Ovary (tissue), 3 donors: ENCODE measurements around the gene RMDN3.

ENCODE experiments used
- POLR2A ChIP-seq: fragments of 450-650 bp; IDR thresholded peaks from one replicate; pipeline ENCODE4 v1.6.1; 2017; ENCODE audit warnings: antibody characterized with exemption, mild to moderate bottlenecking, moderate library complexity
- TF ChIP-seq, protein P1 (sequence below), 3 donors: fragments of 450-650 bp in 2 of 3; fragments of 200-600 bp in 1 of 3; IDR thresholded peaks; one replicate each; pipeline versions ENCODE4 v1.5.1 to v1.8.0; 2016 to 2022; ENCODE audit warnings: antibody characterized with exemption in 3 of 3, mild to moderate bottlenecking in 1 of 3
- donor health status: DM: no; HTN: no; CAD: no.

DNA sequence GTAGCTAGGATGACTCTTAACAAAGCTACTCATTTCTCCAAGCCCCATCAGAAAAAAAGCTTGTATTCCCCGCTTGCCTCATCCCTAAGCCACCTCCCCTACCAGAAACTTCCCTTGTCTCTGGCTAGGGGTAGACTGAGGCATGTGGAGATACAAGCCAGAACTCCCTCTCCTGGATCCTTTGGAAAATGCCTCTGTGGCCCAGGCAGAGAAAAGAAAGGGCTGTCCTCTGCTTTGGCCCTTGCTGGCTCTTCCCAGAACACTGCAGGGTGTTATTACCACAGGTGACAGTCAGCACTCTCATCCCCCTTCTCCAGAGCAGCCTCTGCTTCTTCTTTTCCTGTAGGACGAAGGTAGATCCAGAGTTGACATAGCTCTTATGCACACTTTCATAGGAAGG lies 15.2 kb downstream of the RMDN3 start:
- TF ChIP-seq, protein P1, sequence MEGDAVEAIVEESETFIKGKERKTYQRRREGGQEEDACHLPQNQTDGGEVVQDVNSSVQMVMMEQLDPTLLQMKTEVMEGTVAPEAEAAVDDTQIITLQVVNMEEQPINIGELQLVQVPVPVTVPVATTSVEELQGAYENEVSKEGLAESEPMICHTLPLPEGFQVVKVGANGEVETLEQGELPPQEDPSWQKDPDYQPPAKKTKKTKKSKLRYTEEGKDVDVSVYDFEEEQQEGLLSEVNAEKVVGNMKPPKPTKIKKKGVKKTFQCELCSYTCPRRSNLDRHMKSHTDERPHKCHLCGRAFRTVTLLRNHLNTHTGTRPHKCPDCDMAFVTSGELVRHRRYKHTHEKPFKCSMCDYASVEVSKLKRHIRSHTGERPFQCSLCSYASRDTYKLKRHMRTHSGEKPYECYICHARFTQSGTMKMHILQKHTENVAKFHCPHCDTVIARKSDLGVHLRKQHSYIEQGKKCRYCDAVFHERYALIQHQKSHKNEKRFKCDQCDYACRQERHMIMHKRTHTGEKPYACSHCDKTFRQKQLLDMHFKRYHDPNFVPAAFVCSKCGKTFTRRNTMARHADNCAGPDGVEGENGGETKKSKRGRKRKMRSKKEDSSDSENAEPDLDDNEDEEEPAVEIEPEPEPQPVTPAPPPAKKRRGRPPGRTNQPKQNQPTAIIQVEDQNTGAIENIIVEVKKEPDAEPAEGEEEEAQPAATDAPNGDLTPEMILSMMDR (IDR thresholded peaks at IDR 0.05), result no peak
- no peak for TF ChIP-seq POLR2A
